Neuron (in vitro differentiated cells): ENCODE data around the gene CALB2.
"Not testable (repeated sequence)": the region's sequence is repeated elsewhere in the genome, so short reads cannot be mapped to it uniquely, and the experiment has no call there.

Experiments
- H2AFZ ChIP-seq: one replicate; pipeline ENCODE4 v1.6.1; 2013; ENCODE audit warnings: low read depth, mild to moderate bottlenecking, inconsistent platforms, low read length, moderate library complexity
- H3K27me3 ChIP-seq: one replicate; pipeline ENCODE4 v1.6.1; 2013; ENCODE audit warnings: low read length; ENCODE audit not compliant: insufficient read depth
- H3K36me3 ChIP-seq: one replicate; pipeline ENCODE4 v1.6.1; 2013; ENCODE audit warnings: low read length; ENCODE audit not compliant: insufficient read depth
- H3K4me1 ChIP-seq: one replicate; pipeline ENCODE4 v1.6.1; 2013; ENCODE audit warnings: low read length; ENCODE audit not compliant: insufficient read depth
- H3K4me3 ChIP-seq: 2 replicates; pipeline ENCODE4 v1.5.1; 2013; ENCODE audit warnings: mild to moderate bottlenecking, low read length, moderate library complexity
- H3K9me3 ChIP-seq: one replicate; pipeline ENCODE4 v1.6.1; 2013; ENCODE audit warnings: low read length

CALB2 gene

DNA sequence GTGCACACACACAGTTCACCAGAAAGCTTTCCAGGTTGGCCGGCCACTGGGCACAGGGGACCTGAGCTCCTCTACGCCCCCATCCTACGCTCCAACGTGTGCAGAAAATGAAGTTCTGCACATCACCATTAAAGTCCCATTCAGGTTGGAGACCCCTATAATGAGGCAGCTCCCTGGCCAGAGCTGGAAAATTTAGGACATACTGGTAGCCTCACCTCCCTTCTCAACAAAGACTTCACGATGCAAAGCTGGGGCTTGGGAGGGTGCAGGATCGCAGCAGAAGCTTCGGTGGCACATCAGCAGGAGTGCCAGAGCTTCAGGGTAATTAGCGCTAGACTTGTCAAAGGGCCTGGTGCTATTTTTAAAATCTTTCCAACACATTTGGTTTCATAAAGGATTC is 15.4 kb upstream of the CALB2 start:
- H3K27me3 ChIP-seq, result no peaks in the 10 kb centered on the region
- H3K4me3 ChIP-seq, result no peak overlapping the region
- H3K9me3 ChIP-seq, result no peaks in the 10 kb centered on the region
- H3K36me3 ChIP-seq, result no peaks in the 10 kb centered on the region
- no peaks in the 10 kb centered on the region for H3K4me1 ChIP-seq
- no peak overlapping the region for H2AFZ ChIP-seq

DNA sequence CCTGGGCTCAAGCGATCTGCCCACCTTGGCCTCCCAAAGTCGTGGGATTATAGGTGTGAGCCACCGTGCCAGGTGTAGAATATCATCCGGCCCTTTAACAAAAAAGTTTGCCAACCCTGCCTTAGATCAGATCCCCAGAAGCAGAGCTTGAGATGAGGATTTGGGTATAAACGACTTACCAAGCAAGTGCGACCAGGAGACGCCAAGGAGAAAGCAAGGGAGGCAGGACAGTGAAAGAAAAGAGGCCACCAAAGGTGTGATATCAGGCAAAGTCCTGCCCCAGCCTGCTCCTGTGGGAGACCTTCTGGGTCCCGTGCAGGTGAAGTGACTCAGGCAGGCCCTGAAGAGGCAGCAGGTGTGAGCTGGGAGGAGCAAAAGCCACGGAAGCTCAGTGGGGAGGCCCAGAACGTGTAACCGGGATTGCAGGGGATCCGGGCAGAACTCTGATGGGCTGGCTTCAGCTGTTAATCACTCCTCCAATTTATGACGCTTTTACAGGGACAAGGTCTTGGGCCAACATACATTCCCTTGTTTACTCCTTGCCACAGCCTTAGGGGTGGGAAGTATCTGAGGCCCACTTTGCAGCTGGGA is 14.1 kb upstream of the CALB2 start:
- no peaks in the 10 kb centered on the region for H3K36me3 ChIP-seq
- no peak overlapping the region for H2AFZ ChIP-seq
- no peak overlapping the region for H3K4me3 ChIP-seq
- H3K27me3 ChIP-seq, result no peaks in the 10 kb centered on the region
- no peaks in the 10 kb centered on the region for H3K4me1 ChIP-seq
- H3K9me3 ChIP-seq, result no peaks in the 10 kb centered on the region

DNA sequence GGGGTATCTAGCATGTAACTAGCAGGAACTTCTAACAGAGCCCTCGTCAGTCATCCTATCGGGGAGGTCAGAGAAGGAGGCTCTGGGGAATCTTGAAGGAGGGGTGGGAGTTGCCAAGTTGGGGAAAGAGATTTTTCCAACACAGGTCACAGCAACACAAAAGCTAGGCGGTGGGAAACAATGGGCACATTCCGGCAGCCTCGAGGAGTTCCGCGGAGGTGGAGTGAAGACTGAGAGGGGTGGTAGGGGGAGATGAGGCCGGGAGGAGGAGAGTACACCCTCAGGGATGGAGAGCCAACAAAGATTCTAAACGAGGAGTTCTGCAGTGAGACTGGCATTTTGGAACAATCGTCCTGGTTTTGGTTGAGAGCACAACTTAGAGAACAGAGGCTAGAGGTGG is 13.5 kb upstream of the CALB2 start:
- H2AFZ ChIP-seq, result no peak overlapping the region
- H3K27me3 ChIP-seq, result no peaks in the 10 kb centered on the region
- no peaks in the 10 kb centered on the region for H3K4me1 ChIP-seq
- H3K9me3 ChIP-seq, result no peaks in the 10 kb centered on the region
- H3K36me3 ChIP-seq, result no peaks in the 10 kb centered on the region
- H3K4me3 ChIP-seq, result no peak overlapping the region

DNA sequence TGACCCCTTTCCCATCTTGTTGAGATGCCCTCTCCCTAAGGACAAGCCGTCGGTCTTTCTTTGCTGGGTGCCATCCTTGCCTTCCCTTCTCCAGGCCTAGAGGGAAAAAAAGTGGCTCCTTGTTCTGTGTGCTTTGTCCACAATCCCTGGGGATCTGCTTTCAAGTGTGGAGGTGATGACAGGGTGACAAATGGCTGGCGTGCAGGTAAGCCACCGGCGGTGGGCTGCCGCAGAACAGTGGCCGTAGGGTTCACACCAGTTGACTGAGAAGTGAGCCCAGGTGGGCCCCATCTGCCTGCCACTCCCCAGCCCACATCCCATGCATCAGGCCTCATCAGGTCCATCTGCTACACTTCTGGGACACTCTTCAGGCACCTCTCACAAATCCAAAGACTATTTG is 11.4 kb upstream of the CALB2 start:
- Histone ChIP-seq H3K4me3 (no peak overlapping the region), H2AFZ (no peak overlapping the region), H3K27me3 (no peaks in the 10 kb centered on the region)

DNA sequence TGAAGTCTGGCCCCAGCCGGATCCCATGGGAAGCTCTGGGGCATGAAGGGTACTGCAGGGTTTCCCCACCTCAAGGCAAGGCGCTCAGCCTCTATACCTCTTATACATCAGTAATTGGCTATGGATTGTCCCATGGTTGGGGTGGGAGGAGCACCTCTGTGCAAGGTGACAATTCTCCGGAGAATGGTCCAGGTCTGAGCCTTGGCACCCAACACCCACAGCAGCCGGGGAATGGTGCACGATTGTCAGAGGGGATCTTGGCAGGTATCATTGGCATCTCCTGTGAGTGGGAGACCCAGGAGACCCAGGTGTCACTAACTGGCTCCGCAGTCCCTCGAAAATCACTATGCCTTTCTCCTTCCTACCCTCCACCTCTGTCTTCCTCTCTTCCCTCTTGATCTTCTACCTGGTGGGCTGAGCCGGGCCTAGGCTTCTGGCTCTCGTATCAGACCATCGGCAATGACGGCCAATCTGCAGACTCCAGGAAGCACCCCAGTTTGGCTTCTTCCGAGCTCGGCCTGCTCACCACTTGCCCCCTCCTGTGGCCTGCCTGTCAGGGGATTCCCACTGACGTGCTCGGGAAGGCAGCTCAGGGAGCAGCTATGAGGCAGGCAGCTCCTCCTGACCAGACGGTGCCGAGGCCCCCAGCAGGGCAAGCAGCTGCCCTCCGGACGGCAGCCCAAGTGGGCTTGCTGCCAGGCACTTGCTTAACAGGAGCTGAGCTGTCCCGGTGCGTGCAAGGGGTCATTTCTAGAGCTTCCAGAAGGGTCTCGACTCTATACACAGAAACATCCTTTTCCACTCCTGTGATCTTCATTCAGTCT is 10.0 kb upstream of the CALB2 start:
- Histone ChIP-seq H3K4me3 (no peak overlapping the region), H3K36me3 (no peaks in the 10 kb centered on the region), H3K9me3 (no peaks in the 10 kb centered on the region), H3K27me3 (no peaks in the 10 kb centered on the region), H2AFZ (no peak overlapping the region), H3K4me1 (no peaks in the 10 kb centered on the region)

More for the DNA sequence above, 11.4 kb upstream of the CALB2 start:
- Histone ChIP-seq H3K4me1 (no peaks in the 10 kb centered on the region), H3K9me3 (no peaks in the 10 kb centered on the region), H3K36me3 (no peaks in the 10 kb centered on the region)

DNA sequence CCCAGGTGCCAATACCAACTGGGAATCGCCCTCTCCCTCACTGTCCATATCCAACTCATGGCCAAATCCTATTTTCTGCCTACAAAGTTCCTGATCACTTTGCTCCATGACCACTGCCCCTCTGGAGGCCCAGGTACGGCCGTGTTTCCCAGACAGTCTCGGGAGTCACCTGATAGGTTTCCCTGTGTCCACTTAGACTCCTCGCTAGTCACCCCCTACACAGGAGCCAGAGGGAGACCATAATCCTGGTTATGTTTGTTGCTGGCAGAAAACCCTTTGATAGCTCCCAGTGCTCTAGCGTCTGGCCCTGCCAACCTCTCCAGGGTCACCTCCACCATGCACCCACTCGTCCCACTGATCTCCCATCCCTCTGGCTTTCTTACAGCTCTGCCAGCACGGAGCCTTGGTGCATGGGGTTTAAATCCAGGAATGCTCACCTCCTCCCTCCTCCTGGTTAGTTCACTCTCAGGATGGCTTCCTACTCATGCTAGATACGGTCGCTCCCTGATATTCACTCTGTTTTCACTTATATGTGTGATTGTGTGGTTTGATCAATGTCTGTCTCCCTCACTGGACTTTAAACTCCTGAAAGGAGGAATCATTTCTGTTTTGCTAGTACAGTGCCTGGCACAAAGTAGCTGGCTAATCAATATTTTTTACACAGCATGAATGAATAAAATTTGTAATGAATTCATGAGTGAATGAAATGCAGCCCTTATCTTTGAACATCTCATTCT is 7.5 kb upstream of the CALB2 start:
- H2AFZ ChIP-seq, result no peak overlapping the region
- no peaks in the 10 kb centered on the region for H3K4me1 ChIP-seq
- H3K27me3 ChIP-seq, result peaks cover 7% of the 10 kb centered on the region
- H3K9me3 ChIP-seq, result no peaks in the 10 kb centered on the region
- H3K36me3 ChIP-seq, result no peaks in the 10 kb centered on the region
- H3K4me3 ChIP-seq, result no peak overlapping the region

DNA sequence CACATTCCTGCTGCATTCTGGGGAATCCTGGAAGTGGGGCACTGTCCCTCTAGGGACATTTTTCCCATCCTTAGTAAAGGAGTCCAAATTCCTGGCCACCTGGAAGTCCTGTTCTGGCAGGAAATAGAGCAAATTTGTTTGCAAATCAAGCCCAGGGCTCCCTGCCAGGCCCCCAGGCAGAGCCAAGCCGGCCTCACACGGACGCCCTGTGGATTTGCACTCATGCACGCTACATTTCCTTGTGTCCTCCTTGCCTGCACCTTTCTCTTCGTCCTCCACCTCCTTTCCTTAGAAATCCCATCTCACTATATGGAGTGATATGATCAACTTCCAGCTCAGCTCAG is 7.0 kb upstream of the CALB2 start:
- peaks cover 7% of the 10 kb centered on the region for H3K27me3 ChIP-seq

DNA sequence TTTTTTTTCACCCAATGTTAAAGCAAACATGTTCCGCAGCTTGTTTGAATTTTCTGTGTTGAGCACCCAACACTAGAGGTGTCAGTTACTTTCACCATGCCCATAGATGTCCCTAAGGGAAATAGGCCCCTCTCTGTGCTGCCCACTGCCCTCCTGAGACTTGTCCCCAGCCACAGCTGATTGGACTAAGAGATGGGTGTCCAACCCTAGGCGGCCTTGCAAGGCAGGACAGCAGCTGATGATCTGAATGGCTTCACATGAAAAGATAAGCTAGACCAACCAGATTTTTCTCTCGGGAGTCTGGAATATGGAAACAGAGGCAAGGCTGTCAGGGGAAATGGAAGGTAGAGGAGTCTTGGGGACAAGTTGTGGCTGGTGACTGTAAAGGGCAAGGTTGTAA is 6.1 kb upstream of the CALB2 start:
- H3K4me3 ChIP-seq, result no peak overlapping the region
- H3K9me3 ChIP-seq, result no peaks in the 10 kb centered on the region
- no peaks in the 10 kb centered on the region for H3K4me1 ChIP-seq
- H3K27me3 ChIP-seq, result peaks cover 7% of the 10 kb centered on the region
- no peaks in the 10 kb centered on the region for H3K36me3 ChIP-seq
- no peak overlapping the region for H2AFZ ChIP-seq

More for the DNA sequence above, 7.0 kb upstream of the CALB2 start:
- H3K4me3 ChIP-seq, result no peak overlapping the region
- H3K9me3 ChIP-seq, result no peaks in the 10 kb centered on the region
- H3K36me3 ChIP-seq, result no peaks in the 10 kb centered on the region
- no peak overlapping the region for H2AFZ ChIP-seq
- H3K4me1 ChIP-seq, result no peaks in the 10 kb centered on the region

DNA sequence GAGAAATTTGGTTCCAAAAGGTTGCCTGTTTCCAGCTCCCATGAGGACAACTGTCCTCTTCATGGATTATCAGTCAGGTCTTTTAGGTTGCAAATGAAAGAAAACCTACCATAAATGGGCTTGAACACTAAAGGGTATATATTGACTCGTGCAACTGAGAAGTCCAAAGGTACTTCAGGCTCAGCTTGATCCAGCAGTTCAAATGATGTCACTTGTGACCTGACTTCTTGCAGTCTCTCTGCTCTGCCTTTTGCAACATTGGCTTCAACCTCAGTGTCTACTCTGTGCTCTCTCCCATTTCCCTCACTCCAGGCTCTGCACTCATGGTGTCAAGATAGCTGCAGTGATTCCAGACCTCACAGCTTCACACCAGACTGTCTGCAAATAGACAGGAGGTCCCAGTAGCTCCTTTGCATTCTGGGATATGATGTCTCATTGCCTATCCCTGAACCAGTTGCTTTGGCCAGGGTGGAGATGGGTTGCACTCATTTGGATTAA is 5.5 kb upstream of the CALB2 start:
- Histone ChIP-seq H3K4me1 (no peaks in the 10 kb centered on the region), H3K4me3 (no peak overlapping the region)

DNA sequence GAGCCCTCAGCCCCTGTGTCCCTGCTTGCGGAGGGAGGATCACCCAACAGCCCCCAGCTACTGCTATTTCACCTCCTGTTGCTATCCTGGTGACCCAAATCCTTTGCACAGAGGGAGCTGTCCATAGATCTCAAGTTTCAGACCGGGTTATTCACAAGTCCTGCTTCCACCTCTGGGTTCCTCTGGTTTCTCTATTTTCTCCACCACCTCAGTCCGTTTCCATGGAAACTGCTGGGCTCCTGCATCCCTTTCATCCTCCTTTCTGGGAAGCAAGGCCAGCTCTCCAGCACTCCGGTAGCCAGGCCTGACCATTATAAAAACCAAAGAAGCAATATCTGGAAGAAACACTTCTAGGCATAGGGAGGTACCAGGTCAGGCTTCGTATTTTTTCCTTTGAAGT is 4.8 kb upstream of the CALB2 start:
- H3K27me3 ChIP-seq, result peaks cover 8% of the 10 kb centered on the region
- H3K36me3 ChIP-seq, result no peaks in the 10 kb centered on the region
- H3K4me3 ChIP-seq, result no peak overlapping the region
- peaks cover 1% of the 10 kb centered on the region for H3K4me1 ChIP-seq
- no peaks in the 10 kb centered on the region for H3K9me3 ChIP-seq
- H2AFZ ChIP-seq, result no peak overlapping the region

More for the DNA sequence above, 5.5 kb upstream of the CALB2 start:
- Histone ChIP-seq H2AFZ (no peak overlapping the region), H3K36me3 (no peaks in the 10 kb centered on the region), H3K27me3 (peaks cover 7% of the 10 kb centered on the region), H3K9me3 (no peaks in the 10 kb centered on the region)

DNA sequence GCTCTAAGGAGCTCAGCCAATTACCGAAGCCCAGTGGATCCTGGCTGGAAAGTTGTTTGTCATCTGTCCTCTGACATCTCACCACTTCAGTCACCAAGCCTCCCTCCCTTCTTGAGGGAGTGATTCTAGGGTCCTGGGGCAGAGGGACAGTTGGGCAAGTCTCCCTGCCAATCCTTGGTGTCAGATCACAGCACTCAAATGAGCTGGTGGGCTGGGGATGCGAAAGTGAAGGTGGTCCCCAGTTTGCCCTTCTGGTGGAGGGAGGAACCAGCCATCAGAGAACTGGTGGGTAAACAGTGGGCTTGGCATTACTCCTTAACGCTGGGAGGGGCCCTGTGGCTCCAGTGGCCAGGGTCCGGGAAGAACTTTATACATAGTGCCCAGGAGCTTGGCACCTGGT is 4.4 kb upstream of the CALB2 start:
- H2AFZ ChIP-seq, result no peak overlapping the region
- H3K36me3 ChIP-seq, result no peaks in the 10 kb centered on the region
- H3K4me3 ChIP-seq, result no peak overlapping the region
- H3K9me3 ChIP-seq, result no peaks in the 10 kb centered on the region
- H3K27me3 ChIP-seq, result peaks cover 12% of the 10 kb centered on the region
- H3K4me1 ChIP-seq, result peaks cover 3% of the 10 kb centered on the region

DNA sequence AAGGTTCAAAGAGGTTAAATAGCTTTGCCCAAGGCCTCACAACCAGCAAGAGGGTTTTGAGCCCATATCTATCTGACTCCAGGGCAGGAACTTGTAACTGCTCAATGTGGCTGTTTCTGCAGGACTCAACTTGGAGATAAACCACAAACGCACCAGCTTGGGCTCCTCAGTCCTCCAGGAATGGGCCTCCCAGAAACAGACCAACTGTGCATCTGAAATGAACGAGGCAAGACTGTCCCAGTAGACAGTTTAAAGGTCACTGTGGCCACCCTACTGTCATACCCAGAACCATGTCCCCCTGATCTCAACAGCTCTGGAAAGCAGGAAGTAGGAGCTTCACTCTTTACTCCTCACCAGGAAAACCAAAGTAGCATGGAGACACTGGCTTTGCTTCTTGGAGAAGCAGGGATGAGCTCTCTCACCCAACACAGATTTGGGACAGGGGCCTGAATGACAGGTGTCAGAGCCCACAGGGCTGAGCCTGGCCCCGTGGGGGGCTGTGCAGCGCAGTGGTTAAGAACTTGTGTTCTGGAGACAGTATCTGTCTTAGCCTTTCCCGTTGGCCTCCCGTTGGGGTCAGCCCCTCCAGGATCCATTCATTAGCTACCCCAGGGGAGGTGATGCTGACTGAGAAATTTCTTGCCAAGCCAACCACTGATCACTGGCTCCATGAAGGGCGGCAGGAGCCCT is 2.3 kb upstream of the CALB2 start:
- no peaks in the 10 kb centered on the region for H3K9me3 ChIP-seq
- H3K36me3 ChIP-seq, result no peaks in the 10 kb centered on the region
- H3K27me3 ChIP-seq, result peaks cover 16% of the 10 kb centered on the region
- H3K4me3 ChIP-seq, result no peak overlapping the region
- H2AFZ ChIP-seq, result no peak overlapping the region
- H3K4me1 ChIP-seq, result peaks cover 3% of the 10 kb centered on the region

DNA sequence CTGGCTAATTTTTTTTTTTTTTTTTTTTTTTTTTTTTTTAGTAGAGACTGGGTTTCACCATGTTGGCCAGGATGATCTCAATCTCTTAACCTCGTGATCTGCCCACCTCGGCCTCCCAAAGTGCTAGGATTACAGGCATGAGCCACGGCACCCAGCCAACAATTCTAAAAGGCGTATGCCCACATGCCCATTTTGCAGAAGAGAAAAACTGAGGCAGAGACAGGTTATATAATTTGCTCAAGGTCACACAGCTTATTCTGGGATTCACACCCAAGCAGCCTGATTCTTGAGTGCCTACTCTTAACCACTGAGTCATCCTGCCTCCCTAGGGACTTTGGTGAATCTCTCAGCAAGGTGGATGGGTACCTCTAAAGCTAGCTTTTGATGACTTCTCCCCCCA is 1.6 kb upstream of the CALB2 start:
- not testable (repeated sequence) for H3K4me1 ChIP-seq, H3K4me3 ChIP-seq, H3K36me3 ChIP-seq, H3K9me3 ChIP-seq, H2AFZ ChIP-seq
- peaks cover 22% of the 10 kb centered on the region for H3K27me3 ChIP-seq
